NCI-H748 (cell line): ENCODE results near the gene PSG1.
"Not testable (repeated sequence)": the region's sequence is repeated elsewhere in the genome, so short reads cannot be mapped to it uniquely, and the experiment has no call there.

ENCODE experiments used
- DNase-seq: peaks from one replicate; lab custom pipeline; 2025; ENCODE audit not compliant: unreplicated experiment; lab: John Stamatoyannopoulos, UW

PSG1 gene

DNA sequence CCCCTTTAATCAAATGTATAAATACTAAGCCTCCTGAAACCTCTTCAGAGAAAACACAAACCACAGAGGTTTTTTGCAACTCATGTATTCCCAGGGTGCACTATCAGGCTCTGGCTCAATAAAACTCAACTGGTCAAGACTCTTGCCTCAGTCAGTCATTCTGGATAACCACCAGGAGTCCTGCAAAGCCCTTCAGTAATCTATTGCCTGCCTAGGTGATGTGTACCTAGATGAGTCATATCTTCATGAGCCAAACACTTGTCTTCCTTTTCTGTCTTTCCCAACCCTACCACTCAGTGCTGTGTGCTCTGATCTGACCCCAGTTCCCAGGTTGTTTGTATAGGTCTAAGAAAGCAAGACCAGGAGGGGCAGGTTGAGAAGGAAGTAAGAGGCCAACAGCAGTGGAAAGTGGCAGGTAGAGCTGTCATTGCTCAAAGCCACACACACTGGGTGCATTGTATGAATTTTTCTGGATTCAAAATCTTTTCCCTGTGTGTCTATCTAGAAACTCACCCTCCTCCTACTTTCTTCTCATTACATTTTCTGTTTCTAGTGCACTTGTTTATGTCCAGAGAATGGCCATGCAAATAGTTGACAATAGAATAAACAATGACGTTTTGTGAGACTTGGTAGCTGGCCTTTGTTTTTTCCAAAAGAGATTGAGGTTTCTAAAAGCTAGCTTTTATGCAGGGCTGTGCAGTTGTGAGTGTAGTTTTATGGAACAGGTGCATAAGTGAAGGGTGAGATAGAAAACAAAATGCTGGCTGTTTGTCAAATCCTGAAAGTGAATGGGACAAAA is 48.1 kb downstream of the PSG1 start:
- no peak for DNase-seq

DNA sequence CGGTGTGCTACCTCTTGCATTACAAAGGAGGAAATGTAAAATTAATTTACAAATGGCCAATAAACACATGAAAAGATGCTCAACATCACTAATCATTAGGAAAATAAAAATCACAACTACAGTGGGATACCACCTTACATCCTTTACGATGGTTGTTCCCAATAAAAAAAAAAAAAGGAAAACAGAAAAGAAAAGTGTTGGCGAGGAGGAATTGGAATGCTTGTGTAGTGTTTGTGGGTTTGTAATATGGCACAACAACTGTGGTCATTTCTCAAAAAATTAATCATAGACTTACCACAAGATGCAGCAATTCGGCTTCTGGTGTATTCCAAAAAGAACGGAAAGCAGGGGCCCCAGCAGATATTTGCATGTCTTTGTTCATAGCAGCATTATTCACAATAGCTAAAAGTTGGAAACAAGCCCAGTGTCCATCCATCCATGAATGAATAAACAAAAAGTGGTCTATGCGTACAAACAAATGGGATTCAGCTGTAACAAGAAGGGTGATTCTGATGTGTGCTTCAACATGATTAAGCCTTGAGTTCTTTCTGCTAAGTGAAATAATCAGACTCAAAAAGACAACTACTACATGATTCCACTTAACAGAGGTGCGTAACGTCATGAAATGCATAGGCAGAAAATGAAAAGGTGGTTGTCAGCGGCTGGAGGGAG is 58.1 kb downstream of the PSG1 start:
- peak; percentile 98 for DNase-seq

DNA sequence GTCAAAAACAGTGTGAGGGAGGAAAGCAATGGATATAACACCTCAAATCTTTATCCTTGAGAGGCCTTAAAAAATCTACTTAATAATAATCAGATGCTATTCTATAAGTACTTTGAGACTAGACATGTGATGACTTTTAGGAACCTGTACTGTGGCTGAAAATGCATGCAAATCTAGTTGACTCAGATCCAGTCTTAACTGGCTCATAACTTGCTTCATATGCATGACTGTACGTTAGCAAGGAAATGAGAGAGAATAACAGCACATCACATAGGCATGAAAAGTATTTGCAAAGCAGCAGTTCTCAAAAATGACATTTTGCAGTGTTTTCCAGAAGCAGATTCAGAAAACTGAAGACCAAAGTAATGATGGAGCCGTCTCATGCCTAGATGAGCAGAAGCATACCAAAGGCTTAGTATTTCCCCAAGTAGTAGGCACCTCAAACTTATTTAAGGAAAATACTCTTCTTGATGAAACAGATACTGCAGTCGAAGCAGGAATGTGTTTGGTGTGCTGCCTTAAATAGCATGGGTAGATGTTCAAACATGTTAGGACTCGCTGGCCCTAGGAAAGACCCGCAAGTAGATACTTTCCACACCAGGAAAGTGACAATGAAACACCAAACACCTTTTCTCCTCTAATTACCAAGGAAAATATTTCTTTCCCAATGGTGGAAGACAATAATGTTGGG is 59.4 kb downstream of the PSG1 start:
- not testable (repeated sequence) for DNase-seq

DNA sequence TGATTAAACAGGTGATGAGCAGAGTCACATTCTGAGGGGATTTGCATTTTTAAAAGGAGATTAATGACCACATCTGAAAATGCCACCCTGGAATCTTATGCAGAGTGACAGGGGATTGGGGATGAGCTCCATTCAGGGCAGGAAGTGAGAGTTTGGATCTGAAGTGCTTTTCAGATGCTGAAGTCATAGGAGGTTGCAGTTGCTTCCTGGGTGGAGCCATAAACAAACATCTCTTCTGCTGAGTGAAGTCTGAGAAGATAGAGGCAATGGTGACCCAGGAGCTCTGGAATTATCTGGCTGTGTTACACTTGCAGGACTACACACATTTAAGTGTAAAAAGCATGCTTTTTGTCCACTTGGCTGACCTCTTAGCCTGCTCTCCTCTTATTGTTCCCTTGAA is 62.6 kb downstream of the PSG1 start:
- DNase-seq = peak; percentile 25
